Sigmoid colon (tissue), 7 donors: ENCODE measurements around the gene PROSER3. TPM values are rescaled to one million over a fixed set of nuclear protein-coding genes. Genes with fewer than 3 reads are reported as not detected.

Experiments
- DNase-seq: peaks from one replicate; pipeline ENCODE4 v3.0.0-alpha.2; 2019
- H3K27ac ChIP-seq, 4 donors: fragments of 200-600 bp; sonication (generic); one replicate each; pipeline ENCODE4 v1.5.1; 2016 to 2019; ENCODE audit warnings: mild to moderate bottlenecking in 1 of 4
- H3K27me3 ChIP-seq, 3 donors: fragments of 200-600 bp; sonication (generic); one replicate each; pipeline ENCODE4 v1.5.1; 2019; ENCODE audit warnings: mild to moderate bottlenecking in 1 of 3
- H3K36me3 ChIP-seq, 4 donors: fragments of 200-600 bp; sonication (generic); one replicate each; pipeline ENCODE4 v1.5.1; 2016 to 2019
- H3K4me1 ChIP-seq, 4 donors: fragments of 200-600 bp; sonication (generic); one replicate each; pipeline ENCODE4 v1.5.1; 2017 to 2019
- H3K4me3 ChIP-seq, 4 donors: fragments of 200-600 bp; sonication (generic); one replicate each; pipeline ENCODE4 v1.5.1; 2017 to 2019; ENCODE audit warnings: mild to moderate bottlenecking in 2 of 4, moderate library complexity in 1 of 4
- H3K9me3 ChIP-seq, 4 donors: fragments of 200-600 bp in 3 of 4; sonication (generic) in 3 of 4; one replicate each; pipeline versions ENCODE4 v1.5.1 to v1.6.1; 2013 to 2019
- CTCF ChIP-seq, 4 experiments: fragments of 450-650 bp in 3 of 4; fragments of 200-600 bp in 1 of 4; IDR thresholded peaks; one replicate each; pipeline ENCODE4 v1.5.1; 2016 to 2019; ENCODE audit warnings: antibody characterized with exemption in 4 of 4, mild to moderate bottlenecking in 3 of 4, moderate library complexity in 2 of 4
- EP300 ChIP-seq, 4 donors: sonication (generic); formaldehyde crosslinking; IDR thresholded peaks; one replicate each; pipeline ENCODE4 v1.6.1; 2017; ENCODE audit warnings: antibody characterized with exemption in 4 of 4
- POLR2A ChIP-seq, 2 donors: fragments of 450-650 bp; IDR thresholded peaks; one replicate each; pipeline ENCODE4 v1.6.1; 2016; ENCODE audit warnings: antibody characterized with exemption in 2 of 2, mild to moderate bottlenecking in 2 of 2, moderate library complexity in 2 of 2
- POLR2AphosphoS5 ChIP-seq, 4 donors: sonication (generic); formaldehyde crosslinking; IDR thresholded peaks; one replicate each; pipeline ENCODE4 v1.6.1; 2017; ENCODE audit warnings: antibody characterized with exemption in 4 of 4
- WGBS, 2 donors: extraction: QIAGEN DNeasy Blood & Tissue Kit; methylation state at CpG; one replicate each; pipeline ENCODE4 v1.1.7; 2013; 5-methylcytosine and 5-hydroxymethylcytosine counted together
- intact Hi-C: fragments of 100-400 bp; cut with DNase I; formaldehyde crosslinking; loops from one replicate; pipeline ENCODE4 v1.15.1; 2023
- polyA plus RNA-seq, 3 donors: library from polyadenylated mRNA; stranded (reverse); fragments of 200-250 nt; gene quantifications; one replicate each; pipeline ENCODE4 v1.2.3, GENCODE V29; 2013
- total RNA-seq, 4 donors: library from RNA; depleted of rRNA; stranded (reverse); fragments of >200 nt; gene quantifications; one replicate each; pipeline ENCODE4 v1.1.0, GENCODE V29; 2016
- donor health status: healthy with polysubstance abuse.
- donor health status: Bipolar disorder and iron deficiency.
- donor health status: healthy.

PROSER3 gene
- total and polyA plus RNA-seq, 7 donors: 2.4 to 16.5 (median 5.0) TPM

GRCh38 chr19:35725216-35725861 is 32.6 kb upstream of the PROSER3 start:
- Histone ChIP-seq H3K27me3 (no peaks in the 10 kb centered on the region), H3K4me3 (no peak overlapping the region), H3K9me3 (no peaks in the 10 kb centered on the region), H3K27ac (no peak overlapping the region), H3K36me3 (peaks cover 68 to 100% (median 86%) of the 10 kb centered on the region in 4 donors), H3K4me1 (no peaks in the 10 kb centered on the region)
- TF ChIP-seq EP300 (IDR thresholded peaks at IDR 0.05): no peak
- TF ChIP-seq CTCF (IDR thresholded peaks at IDR 0.05): no peak
- no peak for TF ChIP-seq POLR2AphosphoS5 (IDR thresholded peaks at IDR 0.05)
- no peak for TF ChIP-seq POLR2A (IDR thresholded peaks at IDR 0.05)
- WGBS, 2 donors: 97% methylated on average over 23 of the region's 23 CpGs
- DNase-seq: peak; percentile 54
- intact Hi-C loops: no loop called here

DNA sequence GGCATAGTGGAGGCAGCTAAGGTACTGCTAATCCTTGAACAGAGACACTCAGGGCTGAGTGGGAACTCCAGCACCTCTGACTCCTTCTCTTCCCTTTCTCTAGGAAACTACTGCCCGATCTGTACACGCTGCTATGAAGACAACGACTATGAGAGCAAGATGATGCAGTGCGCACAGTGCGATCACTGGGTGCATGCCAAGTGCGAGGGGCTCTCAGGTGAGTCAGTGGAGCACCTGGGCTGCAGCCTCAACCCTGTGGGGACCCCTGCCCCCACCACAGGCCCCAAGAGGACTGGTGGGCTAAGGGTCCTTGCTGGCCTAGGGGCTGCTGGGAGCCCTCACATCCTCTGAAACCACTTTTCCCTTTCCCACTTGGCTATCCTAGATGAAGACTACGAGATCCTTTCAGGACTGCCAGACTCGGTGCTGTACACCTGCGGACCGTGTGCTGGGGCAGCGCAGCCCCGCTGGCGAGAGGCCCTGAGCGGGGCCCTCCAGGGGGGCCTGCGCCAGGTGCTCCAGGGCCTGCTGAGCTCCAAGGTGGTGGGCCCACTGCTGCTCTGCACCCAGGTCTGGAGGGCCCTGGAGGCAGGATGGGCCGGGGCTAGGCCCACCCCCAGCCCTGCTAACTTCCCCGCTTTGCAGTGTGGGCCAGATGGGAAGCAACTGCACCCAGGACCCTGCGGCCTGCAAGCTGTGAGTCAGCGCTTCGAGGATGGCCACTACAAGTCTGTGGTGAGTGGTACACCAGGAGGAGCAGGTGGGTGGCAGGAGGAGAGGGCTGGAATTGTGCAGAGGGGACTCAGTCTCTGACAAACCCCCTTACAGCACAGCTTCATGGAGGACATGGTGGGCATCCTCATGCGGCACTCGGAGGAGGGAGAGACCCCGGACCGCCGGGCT is 30.7 kb upstream of the PROSER3 start:
- peak; percentile 57 for DNase-seq
- intact Hi-C loops: no loop called here
- WGBS, 2 donors: 96% methylated on average over 25 of the region's 25 CpGs
- Histone ChIP-seq H3K4me1 (no peaks in the 10 kb centered on the region), H3K9me3 (no peaks in the 10 kb centered on the region), H3K27ac (no peak overlapping the region), H3K4me3 (no peak overlapping the region), H3K36me3 (peaks cover 80 to 100% (median 97%) of the 10 kb centered on the region in 4 donors), H3K27me3 (no peaks in the 10 kb centered on the region)
- TF ChIP-seq CTCF (IDR thresholded peaks at IDR 0.05) (no peak), POLR2A (IDR thresholded peaks at IDR 0.05) (no peak), EP300 (IDR thresholded peaks at IDR 0.05) (no peak), POLR2AphosphoS5 (IDR thresholded peaks at IDR 0.05) (no peak)

GRCh38 chr19:35727956-35728706 is 29.8 kb upstream of the PROSER3 start:
- Histone ChIP-seq H3K27ac (no peak overlapping the region), H3K4me3 (no peak overlapping the region), H3K9me3 (no peaks in the 10 kb centered on the region), H3K36me3 (peaks cover 78 to 100% (median 96%) of the 10 kb centered on the region in 4 donors), H3K27me3 (no peaks in the 10 kb centered on the region), H3K4me1 (no peaks in the 10 kb centered on the region)
- no peak for DNase-seq
- WGBS, 2 donors: 94 to 95% methylated on average over 19 of the region's 19 CpGs
- intact Hi-C loops: no loop called here
- TF ChIP-seq POLR2A (IDR thresholded peaks at IDR 0.05) (no peak), EP300 (IDR thresholded peaks at IDR 0.05) (no peak), POLR2AphosphoS5 (IDR thresholded peaks at IDR 0.05) (no peak), CTCF (IDR thresholded peaks at IDR 0.05) (no peak)

GRCh38 chr19:35729021-35729420 is 29.0 kb upstream of the PROSER3 start:
- TF ChIP-seq CTCF (IDR thresholded peaks at IDR 0.05) (no peak), POLR2AphosphoS5 (IDR thresholded peaks at IDR 0.05) (no peak), EP300 (IDR thresholded peaks at IDR 0.05) (no peak), POLR2A (IDR thresholded peaks at IDR 0.05) (no peak)
- Histone ChIP-seq H3K4me3 (no peak overlapping the region), H3K27me3 (no peaks in the 10 kb centered on the region), H3K4me1 (no peaks in the 10 kb centered on the region), H3K36me3 (peaks cover 69 to 100% (median 89%) of the 10 kb centered on the region in 4 donors), H3K9me3 (no peaks in the 10 kb centered on the region), H3K27ac (no peak overlapping the region)
- WGBS, 2 donors: 92 to 95% methylated on average over 18 of the region's 18 CpGs
- DNase-seq: no peak
- intact Hi-C loops: no loop called here
